IgD-negative memory B cell (primary cell): ENCODE measurements around the gene SMARCD1. TPM values are rescaled to one million over a fixed set of nuclear protein-coding genes. Genes with fewer than 3 reads are reported as not detected.
"Not testable (repeated sequence)": the region's sequence is repeated elsewhere in the genome, so short reads cannot be mapped to it uniquely, and the experiment has no call there.

Experiments
- H3K27ac Mint-ChIP-seq, 3 donors: one replicate each; pipeline ENCODE4 v1.8.0; 2020 to 2022; ENCODE audit warnings: mild to moderate bottlenecking in 3 of 3, mixed read lengths in 3 of 3, moderate library complexity in 1 of 3
- H3K27me3 Mint-ChIP-seq: one replicate; pipeline ENCODE4 v1.8.0; 2021; ENCODE audit warnings: mixed read lengths
- H3K36me3 Mint-ChIP-seq: one replicate; pipeline ENCODE4 v1.8.0; 2020; ENCODE audit warnings: mild to moderate bottlenecking, mixed read lengths
- H3K4me1 Mint-ChIP-seq, 3 donors: one replicate each; pipeline ENCODE4 v1.8.0; 2020 to 2022; ENCODE audit warnings: mixed read lengths in 3 of 3, mild to moderate bottlenecking in 1 of 3
- H3K4me3 Mint-ChIP-seq, 4 donors: one replicate each; pipeline ENCODE4 v1.8.0; 2020 to 2022; ENCODE audit warnings: mild to moderate bottlenecking in 4 of 4, mixed read lengths in 4 of 4, moderate library complexity in 3 of 4
- H3K9me3 Mint-ChIP-seq, 3 donors: one replicate each; pipeline ENCODE4 v1.8.0; 2020 to 2021; ENCODE audit warnings: mixed read lengths in 3 of 3, mild to moderate bottlenecking in 1 of 3
- polyA plus RNA-seq: library from polyadenylated mRNA; unstranded; fragments of 300-500 nt; fragmentation: Illumina TruSeq; gene quantifications from one replicate; pipeline ENCODE4 v1.2.3, GENCODE V29; 2021

The SMARCD1 gene
- polyA plus RNA-seq, 1 donor from 2014 or later = 27.9 TPM

DNA sequence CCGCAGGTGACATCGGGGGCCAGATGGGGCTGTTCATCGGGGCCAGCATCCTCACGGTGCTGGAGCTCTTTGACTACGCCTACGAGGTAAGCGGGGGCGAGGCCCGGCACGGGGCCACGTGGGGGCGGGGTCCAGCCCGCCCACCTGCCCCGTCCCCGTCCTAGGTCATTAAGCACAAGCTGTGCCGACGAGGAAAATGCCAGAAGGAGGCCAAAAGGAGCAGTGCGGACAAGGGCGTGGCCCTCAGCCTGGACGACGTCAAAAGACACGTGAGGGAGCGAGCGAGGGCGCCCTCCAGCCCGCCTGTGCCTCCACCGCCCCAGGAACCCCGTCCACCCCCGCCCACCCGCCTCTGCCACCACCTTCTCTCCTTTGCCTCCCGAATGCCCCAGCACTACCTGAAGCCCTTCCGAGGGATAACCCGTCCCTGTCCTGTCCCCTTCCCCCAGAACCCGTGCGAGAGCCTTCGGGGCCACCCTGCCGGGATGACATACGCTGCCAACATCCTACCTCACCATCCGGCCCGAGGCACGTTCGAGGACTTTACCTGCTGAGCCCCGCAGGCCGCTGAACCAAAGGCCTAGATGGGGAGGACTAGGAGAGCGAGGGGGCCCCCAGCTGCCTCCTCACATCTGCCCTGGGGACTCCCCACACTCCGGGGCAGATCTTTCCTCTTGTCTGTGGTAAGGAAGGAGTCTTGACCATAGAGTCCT is 3.9 kb upstream of the SMARCD1 start:
- Mint-ChIP-seq H3K4me1 (peaks cover 11 to 12% (median 12%) of the 10 kb centered on the region in 3 donors), H3K27ac (peak overlapping the region in 1 of 3 donors; percentile 13), H3K4me3 (no peak overlapping the region), H3K27me3 (peaks cover 1% of the 10 kb centered on the region), H3K36me3 (no peaks in the 10 kb centered on the region), H3K9me3 (no peaks in the 10 kb centered on the region)

DNA sequence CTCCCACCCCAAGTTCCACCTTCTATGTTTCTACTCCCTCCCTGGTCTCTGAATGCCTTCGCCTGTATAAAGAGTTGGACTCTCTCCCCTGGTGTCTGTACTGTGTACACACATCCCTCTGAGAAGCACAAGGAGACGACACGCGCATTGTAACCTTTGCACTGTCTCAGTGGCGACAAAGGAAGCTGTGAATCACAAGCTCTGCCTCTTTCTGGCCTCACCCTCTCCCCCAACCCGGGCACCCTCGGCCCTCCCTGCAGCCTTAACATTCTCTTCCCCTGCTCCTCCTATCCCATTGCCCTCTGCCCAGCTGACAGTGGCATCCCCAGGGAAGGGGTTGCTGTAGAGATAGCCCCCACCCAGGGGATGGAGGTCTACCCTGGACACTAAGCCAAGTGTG is 2.5 kb upstream of the SMARCD1 start:
- Mint-ChIP-seq H3K4me1 (peaks cover 11 to 15% (median 12%) of the 10 kb centered on the region in 3 donors), H3K36me3 (no peaks in the 10 kb centered on the region), H3K9me3 (no peaks in the 10 kb centered on the region), H3K27ac (no peak overlapping the region), H3K4me3 (peak overlapping the region in 3 of 4 donors; percentile 2 to 81 (median 73)), H3K27me3 (peaks cover 1% of the 10 kb centered on the region)

DNA sequence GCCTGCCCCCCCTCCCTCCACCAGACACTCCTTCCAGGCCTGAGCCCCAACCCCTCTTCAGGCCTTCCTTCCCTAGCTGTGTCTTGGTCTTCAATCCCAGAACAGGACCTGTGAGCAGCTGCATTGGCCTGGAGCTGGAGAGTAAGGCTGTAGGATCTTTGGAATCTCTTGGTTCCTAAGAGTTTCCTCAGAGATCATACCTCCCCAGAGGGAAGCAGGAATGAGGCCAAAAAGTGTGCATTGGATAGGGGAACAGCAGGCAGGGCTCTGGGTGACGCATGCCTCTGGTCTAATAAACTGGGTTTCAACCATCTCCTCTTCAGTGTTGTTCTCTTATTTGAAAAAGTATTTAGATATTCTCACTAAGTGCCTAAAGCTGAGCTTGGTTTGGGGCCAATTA is 1.8 kb upstream of the SMARCD1 start:
- H3K36me3 Mint-ChIP-seq = no peaks in the 10 kb centered on the region
- no peaks in the 10 kb centered on the region for H3K9me3 Mint-ChIP-seq
- H3K27me3 Mint-ChIP-seq = peaks cover 1% of the 10 kb centered on the region

DNA sequence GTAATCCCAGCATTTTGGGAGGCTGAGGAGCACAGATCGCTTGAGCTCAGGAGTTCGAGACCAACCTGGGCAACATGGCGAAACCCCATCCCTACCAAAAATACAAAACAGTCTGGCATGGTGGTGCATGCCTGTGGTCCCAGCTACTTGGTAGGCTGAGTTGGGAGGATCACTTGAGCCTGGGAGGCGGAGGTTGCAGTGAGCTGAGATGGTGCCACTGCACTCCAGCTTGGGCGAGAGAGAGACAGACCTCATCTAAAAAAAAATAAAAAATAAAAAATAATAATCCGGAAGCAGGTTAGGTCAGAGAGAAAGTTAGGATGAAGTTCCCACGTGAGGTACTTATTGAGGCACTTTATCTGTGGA is 750 bp upstream of the SMARCD1 start:
- H3K27me3 Mint-ChIP-seq, H3K36me3 Mint-ChIP-seq: not testable (repeated sequence)
- H3K27ac Mint-ChIP-seq = peak overlapping the region; percentile 92 to 98 (median 95)

More for the DNA sequence above, 1.8 kb upstream of the SMARCD1 start:
- peak overlapping the region in 3 of 4 donors; percentile 66 to 83 (median 68) for H3K4me3 Mint-ChIP-seq
- H3K4me1 Mint-ChIP-seq = peaks cover 14 to 18% (median 16%) of the 10 kb centered on the region in 3 donors
- H3K27ac Mint-ChIP-seq = peak overlapping the region in 2 of 3 donors; percentile 18 to 78

DNA sequence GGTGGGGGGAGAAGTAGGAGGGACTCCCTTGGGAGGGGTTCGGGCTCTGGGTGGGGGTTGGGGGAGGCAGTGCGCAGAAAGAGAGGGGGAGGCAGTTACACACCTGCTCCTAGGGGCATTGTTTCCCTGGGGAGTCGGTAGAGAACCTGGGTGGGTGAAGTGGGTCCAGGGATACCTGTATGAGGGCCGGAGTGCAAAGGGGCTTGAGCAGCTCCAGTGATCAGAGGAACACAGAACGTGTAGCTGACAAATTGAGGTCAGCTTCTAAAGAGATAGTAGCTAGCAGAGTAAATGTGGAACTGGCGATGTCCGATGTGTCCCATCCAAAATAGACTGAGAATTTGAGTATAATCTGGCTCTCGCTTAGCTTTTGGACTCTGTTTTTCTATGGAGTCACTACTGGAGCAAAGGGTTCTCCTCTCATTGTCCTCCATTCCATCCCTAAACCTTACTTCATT is 502 bp downstream of the SMARCD1 start:
- Mint-ChIP-seq H3K9me3 (no peaks in the 10 kb centered on the region), H3K27me3 (peaks cover 1% of the 10 kb centered on the region), H3K27ac (peak overlapping the region; percentile 88 to 95 (median 91)), H3K4me3 (peak overlapping the region; percentile 94 to 99 (median 98)), H3K4me1 (peaks cover 21 to 24% (median 21%) of the 10 kb centered on the region in 3 donors), H3K36me3 (peaks cover 1% of the 10 kb centered on the region)

More for the DNA sequence above, 750 bp upstream of the SMARCD1 start:
- not testable (repeated sequence) for H3K9me3 Mint-ChIP-seq
- H3K4me3 Mint-ChIP-seq = peak overlapping the region; percentile 94 to 99 (median 98)
- H3K4me1 Mint-ChIP-seq = peaks cover 21 to 24% (median 21%) of the 10 kb centered on the region in 3 donors

DNA sequence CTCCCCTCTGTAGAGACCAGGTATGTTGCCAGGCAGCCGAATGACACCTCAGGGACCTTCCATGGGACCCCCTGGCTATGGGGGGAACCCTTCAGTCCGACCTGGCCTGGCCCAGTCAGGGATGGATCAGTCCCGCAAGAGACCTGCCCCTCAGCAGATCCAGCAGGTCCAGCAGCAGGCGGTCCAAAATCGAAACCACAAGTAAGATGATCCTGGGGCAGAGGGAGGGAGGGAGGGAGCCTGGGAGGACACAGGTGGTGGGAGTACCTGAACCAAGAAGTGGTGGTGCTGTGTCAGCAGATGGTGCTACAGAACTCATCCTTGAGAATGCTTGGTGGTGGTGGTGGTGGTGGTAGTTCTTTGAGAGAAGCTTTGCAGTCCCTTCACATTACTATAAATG is 1.0 kb downstream of the SMARCD1 start:
- peak overlapping the region; percentile 88 to 95 (median 91) for H3K27ac Mint-ChIP-seq
- peaks cover 1% of the 10 kb centered on the region for H3K36me3 Mint-ChIP-seq
- peaks cover 1% of the 10 kb centered on the region for H3K27me3 Mint-ChIP-seq
- H3K4me3 Mint-ChIP-seq = peak overlapping the region; percentile 94 to 99 (median 98)
- H3K4me1 Mint-ChIP-seq = peaks cover 21 to 24% (median 21%) of the 10 kb centered on the region in 3 donors
- H3K9me3 Mint-ChIP-seq = no peaks in the 10 kb centered on the region

DNA sequence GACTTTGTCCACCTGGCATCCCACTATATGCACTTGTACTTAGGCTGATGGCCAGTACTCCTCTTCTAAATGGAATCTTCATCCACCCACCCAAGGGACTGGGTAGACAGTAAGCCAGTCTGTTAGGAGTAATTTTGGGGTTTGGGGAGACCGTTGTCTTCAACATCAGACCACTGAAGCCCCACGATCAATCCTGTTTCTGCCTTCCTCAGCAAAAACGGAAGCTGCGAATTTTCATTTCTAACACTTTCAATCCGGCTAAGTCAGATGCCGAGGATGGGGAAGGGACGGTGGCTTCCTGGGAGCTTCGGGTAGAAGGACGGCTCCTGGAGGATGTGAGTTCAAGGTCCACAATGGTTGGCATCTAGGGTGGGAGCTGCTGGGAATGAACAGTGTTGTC is 2.0 kb downstream of the SMARCD1 start:
- peak overlapping the region in 1 of 4 donors; percentile 99 for H3K4me3 Mint-ChIP-seq
- peaks cover 21 to 24% (median 21%) of the 10 kb centered on the region in 3 donors for H3K4me1 Mint-ChIP-seq
- peak overlapping the region in 1 of 3 donors; percentile 25 for H3K27ac Mint-ChIP-seq
- H3K27me3 Mint-ChIP-seq = peaks cover 1% of the 10 kb centered on the region
- no peaks in the 10 kb centered on the region for H3K9me3 Mint-ChIP-seq
- peaks cover 1% of the 10 kb centered on the region for H3K36me3 Mint-ChIP-seq

DNA sequence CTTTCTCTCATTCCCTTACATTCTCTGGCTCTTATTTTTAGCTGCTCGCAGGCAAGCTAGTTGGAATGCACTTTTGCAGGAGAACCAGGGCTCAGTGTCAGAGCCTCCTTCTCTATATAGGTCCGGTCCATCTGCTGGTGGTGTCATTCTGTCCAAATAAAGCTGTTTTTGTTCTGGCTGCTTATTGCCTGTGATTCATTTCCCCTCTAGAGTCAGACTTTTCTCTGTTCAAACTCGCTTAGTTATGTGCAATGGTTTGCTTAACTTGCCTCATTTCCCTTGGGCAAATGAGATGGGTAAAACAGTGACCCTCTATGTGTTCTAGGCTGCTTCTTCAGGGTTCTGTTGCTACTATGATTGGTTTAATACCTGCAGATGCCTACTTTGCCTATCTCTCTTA is 2.9 kb downstream of the SMARCD1 start:
- Mint-ChIP-seq H3K4me1 (peaks cover 21 to 24% (median 21%) of the 10 kb centered on the region in 3 donors), H3K36me3 (peaks cover 1% of the 10 kb centered on the region), H3K4me3 (peak overlapping the region in 2 of 4 donors; percentile 65 to 72), H3K27me3 (peaks cover 1% of the 10 kb centered on the region), H3K9me3 (no peaks in the 10 kb centered on the region), H3K27ac (peak overlapping the region in 2 of 3 donors; percentile 30 to 46)

DNA sequence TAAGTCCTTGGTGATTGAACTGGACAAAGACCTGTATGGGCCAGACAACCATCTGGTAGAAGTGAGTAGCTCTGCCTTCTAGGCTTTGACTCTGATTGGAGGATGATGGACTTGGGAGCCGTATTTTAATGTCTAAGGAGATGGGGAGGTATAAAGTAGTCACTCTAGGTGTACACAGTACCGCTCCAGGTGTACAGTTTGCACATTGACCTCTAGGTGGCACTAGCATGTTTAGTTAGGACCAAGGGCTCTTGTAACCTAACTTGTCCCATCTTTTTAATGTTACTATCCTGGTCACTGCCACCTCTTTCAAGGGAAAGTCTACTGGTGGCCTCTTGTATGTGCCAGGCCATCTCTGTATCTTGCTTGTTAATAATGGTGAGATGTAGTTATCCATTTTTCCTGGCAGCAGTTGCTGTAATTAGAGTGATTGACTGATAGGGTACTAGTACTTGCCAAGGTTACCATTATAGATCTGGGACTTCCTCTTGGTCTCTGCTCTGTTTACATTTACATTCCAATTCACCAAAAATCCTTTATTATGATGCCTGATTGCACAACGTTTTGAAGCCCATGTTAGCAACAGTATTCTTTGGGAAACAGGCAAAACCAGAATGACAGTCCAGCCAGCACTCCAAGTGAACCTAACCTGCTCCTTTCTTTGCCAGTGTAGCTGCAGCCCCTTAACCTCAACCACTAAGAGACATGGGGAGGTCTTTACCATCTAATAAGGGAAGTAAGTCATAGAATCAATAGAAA is 3.6 kb downstream of the SMARCD1 start:
- H3K4me1 Mint-ChIP-seq = peaks cover 18 to 21% (median 21%) of the 10 kb centered on the region in 3 donors
- H3K4me3 Mint-ChIP-seq = peak overlapping the region in 1 of 4 donors; percentile 72
- peak overlapping the region in 2 of 3 donors; percentile 30 to 46 for H3K27ac Mint-ChIP-seq
- peaks cover 1% of the 10 kb centered on the region for H3K36me3 Mint-ChIP-seq
- no peaks in the 10 kb centered on the region for H3K9me3 Mint-ChIP-seq
- peaks cover 1% of the 10 kb centered on the region for H3K27me3 Mint-ChIP-seq

DNA sequence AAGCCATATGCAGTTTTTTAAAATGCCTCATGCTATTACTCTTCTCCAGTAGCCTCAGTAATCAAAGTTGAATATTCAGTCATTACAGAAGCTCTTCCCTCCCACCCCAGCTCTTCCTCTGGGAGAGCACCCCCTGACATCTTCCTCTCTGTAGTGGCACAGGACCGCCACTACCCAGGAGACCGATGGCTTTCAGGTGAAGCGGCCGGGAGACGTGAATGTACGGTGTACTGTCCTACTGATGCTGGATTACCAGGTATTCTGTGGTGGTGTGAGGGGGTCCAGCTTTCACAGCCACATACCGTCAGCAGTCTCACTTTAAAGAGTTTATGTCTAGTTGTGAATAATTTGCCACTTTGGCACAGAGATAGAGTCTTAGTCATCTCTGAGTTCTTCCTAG is 4.6 kb downstream of the SMARCD1 start:
- Mint-ChIP-seq H3K9me3 (no peaks in the 10 kb centered on the region), H3K27ac (no peak overlapping the region), H3K4me1 (peaks cover 18 to 19% (median 18%) of the 10 kb centered on the region in 3 donors), H3K27me3 (no peaks in the 10 kb centered on the region), H3K36me3 (peaks cover 1% of the 10 kb centered on the region), H3K4me3 (no peak overlapping the region)

DNA sequence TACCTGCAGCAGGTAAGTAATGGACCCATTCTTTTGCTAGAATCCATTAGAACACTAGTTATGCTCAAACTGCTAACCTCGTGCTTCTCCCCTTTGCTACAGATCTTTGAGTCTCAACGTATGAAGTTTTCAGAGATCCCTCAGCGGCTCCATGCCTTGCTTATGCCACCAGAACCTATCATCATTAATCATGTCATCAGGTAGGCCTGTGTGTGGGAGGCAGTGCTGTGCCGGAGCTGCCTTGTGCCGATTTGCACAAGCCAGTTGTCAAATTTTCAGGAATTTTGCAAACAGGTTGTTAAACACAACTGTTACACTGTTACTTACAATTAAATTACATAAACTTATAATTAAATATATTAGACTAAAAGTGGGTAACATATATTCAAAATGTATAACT is 5.2 kb downstream of the SMARCD1 start:
- no peak overlapping the region for H3K4me3 Mint-ChIP-seq
- peaks cover 14 to 18% (median 16%) of the 10 kb centered on the region in 3 donors for H3K4me1 Mint-ChIP-seq
- peaks cover 1% of the 10 kb centered on the region for H3K36me3 Mint-ChIP-seq
- no peaks in the 10 kb centered on the region for H3K27me3 Mint-ChIP-seq
- H3K9me3 Mint-ChIP-seq = no peaks in the 10 kb centered on the region
- no peak overlapping the region for H3K27ac Mint-ChIP-seq

DNA sequence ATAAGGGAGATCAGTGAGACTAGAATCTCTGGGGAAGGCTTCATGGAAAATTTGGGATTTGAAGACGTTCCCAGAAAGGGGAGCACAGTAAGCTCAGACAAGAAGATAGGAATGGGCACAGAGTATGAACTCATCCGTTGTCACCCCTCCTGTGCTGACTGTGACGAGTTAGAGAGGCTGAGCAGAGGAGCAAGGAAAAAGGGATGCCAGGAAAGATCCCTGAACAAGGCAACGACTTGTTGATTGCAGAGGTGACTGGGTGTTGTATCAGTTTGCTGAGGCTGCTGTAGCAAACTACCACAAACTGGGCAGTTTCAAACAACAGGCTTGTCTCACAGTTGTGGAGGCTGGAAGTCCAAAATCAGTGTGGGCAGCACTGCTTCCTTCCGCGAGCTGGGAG is 12.8 kb downstream of the SMARCD1 start:
- Mint-ChIP-seq H3K9me3 (no peaks in the 10 kb centered on the region), H3K36me3 (peaks cover 6% of the 10 kb centered on the region)

DNA sequence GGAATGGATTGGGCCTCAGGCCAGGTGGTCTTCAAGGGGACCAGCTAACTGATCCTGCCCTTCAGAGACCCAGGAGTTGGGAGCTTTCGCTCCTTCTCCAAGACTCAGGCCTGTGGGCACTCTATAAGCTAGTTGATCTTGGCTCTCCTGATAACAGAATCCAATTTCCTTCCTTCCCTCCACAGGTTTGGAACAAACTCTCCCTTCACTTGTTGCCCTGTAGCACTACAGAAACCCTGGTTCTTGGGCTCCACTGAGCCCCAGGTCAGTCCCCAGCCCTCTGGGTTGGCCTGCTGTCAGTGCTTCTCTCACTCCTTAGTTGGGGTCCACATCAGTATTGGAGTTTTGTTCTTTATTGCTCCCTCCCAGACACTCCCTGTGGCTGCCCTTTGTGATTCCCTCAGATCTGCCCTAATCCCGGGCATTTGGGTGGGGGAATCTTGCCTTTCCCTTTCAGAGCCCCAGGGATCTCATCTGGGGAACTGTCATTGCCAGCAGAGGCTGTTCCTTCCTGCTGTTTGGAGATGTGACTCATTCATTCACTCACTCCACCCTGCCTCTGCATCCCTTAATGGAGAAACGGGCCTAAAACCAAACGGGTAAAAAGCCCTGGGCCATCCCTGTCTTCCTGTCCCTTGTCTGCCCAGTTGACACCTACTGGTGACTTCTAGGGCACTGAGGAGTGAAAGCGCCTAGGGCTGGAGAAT is 14.3 kb downstream of the SMARCD1 start:
- Mint-ChIP-seq H3K4me3 (no peak overlapping the region), H3K9me3 (no peaks in the 10 kb centered on the region), H3K27me3 (no peaks in the 10 kb centered on the region), H3K4me1 (peaks cover 0 to 2% (median 0%) of the 10 kb centered on the region in 3 donors), H3K36me3 (peaks cover 6% of the 10 kb centered on the region), H3K27ac (no peak overlapping the region)

More for the DNA sequence above, 12.8 kb downstream of the SMARCD1 start:
- Mint-ChIP-seq H3K4me1 (peaks cover 0 to 2% (median 0%) of the 10 kb centered on the region in 3 donors), H3K27ac (no peak overlapping the region), H3K4me3 (no peak overlapping the region), H3K27me3 (no peaks in the 10 kb centered on the region)

DNA sequence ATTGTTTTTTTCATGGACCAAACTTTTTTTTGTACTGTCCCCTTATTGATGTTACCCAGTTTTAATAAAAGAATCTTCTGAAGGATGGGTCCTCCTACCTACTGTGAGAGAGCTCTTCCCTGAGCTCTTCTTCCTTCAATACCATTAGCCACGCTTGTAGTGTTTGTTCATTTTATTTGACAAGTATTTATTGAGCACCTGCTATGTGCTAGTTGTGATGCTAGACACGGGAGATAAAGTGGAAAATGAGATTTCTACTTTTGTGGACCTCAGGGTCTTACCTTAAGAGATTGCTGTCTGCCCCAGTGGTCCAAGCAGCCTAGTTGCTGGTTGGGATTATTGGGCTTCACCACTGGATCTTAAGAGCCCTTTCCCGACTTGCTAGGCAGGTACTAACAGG is 15.4 kb downstream of the SMARCD1 start:
- Mint-ChIP-seq H3K27ac (peak overlapping the region in 1 of 3 donors; percentile 82), H3K4me1 (peaks cover 0 to 2% (median 0%) of the 10 kb centered on the region in 3 donors), H3K9me3 (no peaks in the 10 kb centered on the region), H3K4me3 (no peak overlapping the region), H3K27me3 (no peaks in the 10 kb centered on the region), H3K36me3 (peaks cover 6% of the 10 kb centered on the region)

DNA sequence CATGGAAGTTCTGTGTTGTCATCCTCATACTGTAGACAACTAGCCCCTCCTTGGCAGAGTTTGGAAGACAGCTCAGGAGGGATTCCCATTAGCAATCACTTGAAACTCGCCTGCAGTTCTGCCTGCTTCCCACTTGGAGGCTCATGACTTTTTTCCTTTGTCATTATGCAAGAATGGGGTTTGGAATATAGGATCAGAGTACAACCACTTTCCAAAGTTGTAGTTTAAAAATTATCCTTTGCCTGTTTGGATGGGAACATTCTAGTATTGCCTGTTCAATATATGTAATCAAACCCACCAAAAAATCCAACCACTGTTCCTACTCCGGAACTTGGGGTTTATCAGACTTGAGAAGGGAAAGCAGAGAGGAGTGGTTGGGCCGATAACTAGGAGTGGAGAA is 16.5 kb downstream of the SMARCD1 start:
- H3K27ac Mint-ChIP-seq = no peak overlapping the region
- H3K4me3 Mint-ChIP-seq = no peak overlapping the region
- peaks cover 8% of the 10 kb centered on the region for H3K36me3 Mint-ChIP-seq
- no peaks in the 10 kb centered on the region for H3K9me3 Mint-ChIP-seq
- no peaks in the 10 kb centered on the region for H3K27me3 Mint-ChIP-seq
- peaks cover 0 to 2% (median 2%) of the 10 kb centered on the region in 3 donors for H3K4me1 Mint-ChIP-seq
